COLO829 (cell line): ENCODE measurements around the gene MIP.
"Not testable (repeated sequence)": the region's sequence is repeated elsewhere in the genome, so short reads cannot be mapped to it uniquely, and the experiment has no call there.

Experiments
- DNase-seq: peaks from one replicate; pipeline ENCODE4 v3.0.0; 2012; ENCODE audit warnings: low spot score

Gene MIP

DNA sequence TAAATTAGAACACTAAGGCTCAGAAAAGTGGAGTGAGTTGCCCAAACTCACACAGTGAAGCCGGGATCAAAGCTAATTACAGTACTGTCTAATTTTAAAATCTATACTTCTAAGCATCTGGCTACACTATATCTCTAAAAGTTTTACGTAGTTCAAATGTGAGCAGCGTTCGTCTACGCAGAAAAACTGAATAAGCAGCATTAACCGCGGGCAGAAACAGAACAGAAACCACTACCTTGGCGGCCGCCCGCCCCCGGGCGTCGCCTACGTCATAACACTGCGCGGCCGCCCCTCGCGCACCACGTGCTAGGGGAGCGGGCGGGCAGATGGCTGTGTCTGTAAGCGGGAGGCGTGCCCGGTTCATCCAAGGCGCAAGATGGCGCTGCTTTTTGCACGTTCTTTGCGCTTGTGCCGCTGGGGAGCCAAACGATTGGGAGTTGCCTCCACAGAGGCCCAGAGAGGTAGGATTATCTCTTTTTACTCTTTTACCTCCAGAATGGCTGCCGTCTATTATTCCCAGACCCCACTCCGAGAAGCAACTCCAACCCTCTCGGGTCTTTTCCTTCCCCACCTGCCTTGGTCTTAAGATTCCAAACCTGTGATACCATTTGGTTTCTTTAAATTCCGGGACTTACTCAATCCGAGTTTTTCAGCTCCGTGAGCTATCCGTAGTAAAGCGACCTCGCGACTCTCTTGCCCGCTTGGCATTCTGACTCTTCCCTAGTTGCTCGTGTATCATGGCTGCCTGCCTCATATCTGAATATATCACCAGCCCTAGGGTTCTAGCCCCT, 14.0 kb upstream of the MIP start, which contains the start of gene SPRYD4:
TSS of gene SPRYD4 (plus strand) at position 363 of the 791 bp plus-strand sequence. CDS start at position 377, 14 bp downstream.
- DNase-seq, result peak; percentile 84

DNA sequence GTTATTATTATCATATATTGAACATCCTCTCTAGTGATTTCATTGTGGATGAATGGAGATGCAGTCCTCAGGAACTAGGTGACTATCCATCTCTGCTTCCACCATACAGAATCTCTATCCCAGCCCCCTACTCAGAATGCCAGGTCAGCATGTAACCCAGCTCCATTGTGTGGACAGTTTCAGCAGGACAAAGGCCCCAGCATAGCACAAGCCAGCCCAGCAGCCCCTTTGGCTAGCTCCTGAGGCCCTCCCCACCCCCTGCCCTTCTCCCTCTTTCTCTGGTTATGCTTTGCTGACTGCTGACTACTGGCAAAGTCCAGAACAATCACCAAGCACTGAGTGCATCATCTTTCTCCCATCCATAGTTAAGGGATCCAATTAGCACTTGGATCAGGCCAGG, 8.1 kb upstream of the MIP start:
- no peak for DNase-seq

DNA sequence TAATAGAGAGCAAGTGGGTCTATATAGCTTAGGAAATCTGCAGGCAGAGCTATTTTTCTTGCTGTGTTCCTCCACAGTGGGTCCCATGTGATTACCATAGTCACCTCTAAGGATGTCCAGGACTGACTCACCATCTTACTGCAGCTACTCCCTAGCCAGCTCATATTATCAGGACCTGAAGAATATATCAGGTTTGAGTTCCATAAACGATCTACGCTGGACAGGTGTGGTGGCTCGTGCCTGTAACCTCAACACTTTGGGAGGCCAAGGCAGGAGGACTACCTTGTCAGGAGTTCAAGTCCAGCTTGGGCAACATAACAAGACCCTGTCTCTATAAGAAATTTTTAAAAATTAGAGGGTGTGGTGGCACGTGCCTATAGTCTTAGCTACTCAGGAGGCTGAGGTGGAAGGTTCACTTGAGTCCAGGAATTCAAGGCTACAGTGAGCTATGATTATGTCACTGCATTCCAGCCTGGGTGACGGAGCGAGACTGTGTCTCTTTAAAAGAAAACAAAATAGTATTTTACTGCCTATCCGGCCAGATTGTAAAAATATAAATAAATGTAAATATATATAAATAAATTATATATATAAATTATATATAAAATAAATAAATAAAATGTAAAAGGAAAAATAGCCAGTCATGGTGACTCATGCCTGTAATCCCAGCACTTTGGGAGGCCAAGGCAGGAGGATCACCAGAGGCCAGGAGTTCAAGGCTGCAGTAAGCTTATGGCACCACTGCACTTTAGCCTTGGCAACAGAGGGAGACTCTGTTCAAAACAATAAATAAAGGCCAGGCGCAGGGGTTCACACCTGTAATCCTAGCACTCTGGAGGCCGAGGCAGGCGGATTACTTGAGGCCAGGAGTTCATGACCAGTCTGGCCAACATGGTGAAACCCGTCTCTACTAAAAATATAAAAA, 7.0 kb upstream of the MIP start:
- DNase-seq, result no peak

DNA sequence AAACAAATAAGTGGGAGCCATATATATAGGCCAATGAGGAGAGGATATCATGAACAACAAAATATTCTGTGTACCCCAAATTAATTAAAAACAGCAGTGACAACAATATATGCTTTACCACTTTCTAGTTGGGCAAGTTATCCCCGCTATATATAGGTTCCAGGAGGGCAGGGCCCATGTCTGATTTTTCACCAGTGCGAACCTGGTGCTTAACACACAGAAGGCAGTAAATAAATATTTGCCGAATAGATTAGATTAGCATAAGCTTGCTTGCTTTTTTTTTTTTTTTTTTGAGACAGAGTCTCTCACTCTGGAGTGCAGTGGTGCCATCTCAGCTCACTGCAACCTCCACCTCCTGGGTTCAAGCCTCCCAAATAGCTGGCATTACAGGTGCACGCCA, 3.4 kb upstream of the MIP start:
- no peak for DNase-seq

DNA sequence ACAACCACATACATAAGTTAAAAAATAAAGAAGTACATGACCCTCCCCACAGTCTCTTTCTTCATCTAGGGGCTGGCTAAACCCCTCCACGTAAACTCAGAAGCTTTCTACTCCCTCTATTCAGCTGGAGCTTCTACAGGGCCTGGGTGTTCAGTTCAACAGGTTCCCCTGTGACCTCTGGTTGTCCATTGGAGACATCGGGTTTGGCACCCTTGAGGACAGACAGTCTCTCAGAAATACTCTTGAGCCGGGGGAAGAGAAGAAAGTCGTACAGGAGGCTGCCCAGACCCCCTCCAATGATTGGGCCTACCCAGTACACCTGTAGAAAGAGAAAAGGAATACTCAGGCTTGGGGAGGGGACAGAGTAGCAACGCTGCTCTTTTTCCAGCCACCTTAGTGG, 3.3 kb downstream of the MIP start:
- no peak for DNase-seq

DNA sequence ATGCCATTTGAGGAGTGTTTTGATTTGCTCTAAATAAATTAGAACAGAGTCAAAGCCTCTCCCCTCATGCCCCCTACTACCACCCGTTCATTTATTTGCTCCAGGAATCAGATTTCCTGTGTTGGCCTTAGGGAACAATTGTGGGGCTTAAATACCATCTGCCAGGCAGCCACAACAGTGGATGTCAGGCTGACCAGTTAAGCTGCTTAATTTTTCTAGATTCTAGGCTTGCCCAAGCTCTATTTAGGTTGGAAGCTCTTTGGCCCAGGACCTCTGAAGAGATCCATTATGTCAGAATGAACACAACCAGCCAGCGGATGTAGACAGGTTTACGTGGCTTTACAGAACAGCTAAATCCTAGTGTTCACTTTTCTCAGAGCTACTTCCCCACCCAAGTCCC, 4.2 kb downstream of the MIP start:
- no peak for DNase-seq

DNA sequence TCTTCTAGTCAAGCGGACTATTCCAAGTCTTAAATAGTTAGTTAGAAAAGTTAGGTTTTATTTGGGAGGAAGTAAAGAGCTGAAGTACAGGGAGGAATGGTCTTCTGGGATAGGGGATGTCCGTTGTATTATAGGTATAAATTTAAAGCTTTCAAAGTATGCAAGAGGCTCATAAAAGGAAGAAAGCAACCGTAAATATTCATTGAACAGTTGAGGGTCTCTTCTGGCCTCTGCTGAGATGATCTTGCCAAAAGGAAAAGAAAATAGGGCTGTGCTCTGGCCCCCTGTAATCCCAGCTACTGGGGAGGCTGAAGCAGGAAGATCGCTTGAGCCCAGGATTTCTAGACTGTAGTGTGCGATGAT, 4.9 kb downstream of the MIP start:
- DNase-seq, result no peak

DNA sequence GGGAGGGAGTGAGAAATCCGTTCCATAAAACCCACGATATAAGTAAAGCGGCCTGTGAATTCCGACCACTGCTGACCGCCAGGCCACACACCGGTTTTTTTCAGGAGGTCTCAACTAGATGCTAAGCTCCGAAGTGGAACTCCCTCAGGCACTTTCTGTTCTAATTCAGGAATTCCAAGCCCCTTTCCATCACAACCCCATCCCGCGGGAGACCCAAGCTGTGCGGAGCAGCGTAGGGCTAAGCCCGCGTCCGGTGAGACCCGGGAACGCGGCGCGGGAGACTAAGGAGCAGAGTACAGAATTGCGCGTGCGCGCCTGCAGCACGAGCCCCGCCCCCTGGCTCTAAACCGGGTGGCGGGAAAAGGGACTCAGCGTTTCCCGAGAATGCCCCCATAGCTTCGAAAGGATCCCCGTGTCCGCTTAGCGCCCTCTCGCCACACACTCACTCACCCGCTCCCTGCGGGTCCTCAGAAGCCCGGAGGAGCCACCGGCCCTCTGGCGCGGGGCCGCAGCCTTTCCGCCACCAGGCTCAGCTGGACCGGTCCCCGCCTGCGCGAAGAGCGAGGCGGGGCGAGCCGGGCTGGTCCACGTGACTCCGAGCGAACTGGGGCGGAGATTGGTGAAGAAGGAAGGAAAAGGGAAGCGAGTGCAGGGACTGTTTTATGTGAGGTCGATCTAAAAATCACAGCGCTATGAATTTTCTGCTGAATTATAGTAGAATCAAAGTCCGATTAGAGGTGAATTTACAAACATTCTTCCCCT, 5.4 kb downstream of the MIP start, which contains the start of gene TIMELESS:
TSS of gene TIMELESS (minus strand) at position 567 of the 762 bp plus-strand sequence. CDS start 15,256 bp downstream, outside the sequence.
- DNase-seq, result peak; percentile 98

DNA sequence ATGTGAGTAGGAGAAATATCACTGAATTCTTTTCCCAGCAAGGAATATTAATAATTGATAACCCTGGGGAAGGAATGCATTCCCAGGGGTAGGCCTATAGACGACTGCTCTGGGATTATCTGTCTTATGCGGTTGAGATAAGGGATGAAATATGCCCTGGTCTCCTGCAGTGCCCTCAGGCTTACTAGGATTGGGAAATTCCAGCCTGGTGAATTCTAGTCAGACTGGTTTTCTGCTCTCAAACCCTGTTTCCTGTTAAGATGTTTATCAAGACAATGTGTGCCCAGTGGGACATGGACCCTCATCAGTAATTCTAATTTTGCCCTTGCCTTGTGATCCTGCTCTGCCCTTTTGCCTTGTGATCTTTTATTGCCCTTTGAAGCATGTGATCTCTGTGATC, 11.2 kb downstream of the MIP start:
- DNase-seq, result not testable (repeated sequence)

DNA sequence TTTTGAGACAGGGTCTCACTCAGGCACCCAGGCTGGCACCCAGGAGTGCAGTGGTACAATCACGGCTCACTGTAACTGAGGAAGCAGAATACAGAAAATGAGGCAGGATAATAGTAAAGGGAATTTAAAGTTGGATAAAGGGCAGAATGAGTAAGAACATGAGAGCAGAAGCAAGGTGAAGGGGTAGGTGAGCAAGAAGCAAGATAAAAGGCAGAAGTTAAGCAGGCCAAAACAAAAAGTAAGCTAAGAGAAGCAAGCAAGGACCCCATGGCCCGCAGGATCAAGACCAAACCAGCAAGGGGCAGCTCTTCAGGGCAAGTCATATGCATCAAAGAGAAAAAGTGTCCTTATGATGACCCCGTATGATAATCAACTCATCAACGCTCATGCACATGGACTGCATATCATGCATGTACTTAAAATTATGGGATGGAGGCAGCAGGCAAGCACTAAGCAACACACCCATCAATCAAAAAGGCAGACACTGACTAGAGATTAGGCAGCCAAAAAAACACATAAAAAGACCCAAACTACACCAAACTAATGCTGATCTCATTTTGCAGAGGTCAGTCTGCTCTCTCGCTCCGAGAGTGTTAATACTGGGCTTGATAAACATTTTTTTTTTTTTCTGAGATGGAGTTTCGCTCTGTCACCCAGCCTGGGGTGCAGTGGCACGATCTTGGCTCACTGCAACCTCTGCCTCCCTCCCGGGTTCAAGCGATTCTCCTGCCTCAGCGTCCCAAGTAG, 16.9 kb downstream of the MIP start:
- no peak for DNase-seq

DNA sequence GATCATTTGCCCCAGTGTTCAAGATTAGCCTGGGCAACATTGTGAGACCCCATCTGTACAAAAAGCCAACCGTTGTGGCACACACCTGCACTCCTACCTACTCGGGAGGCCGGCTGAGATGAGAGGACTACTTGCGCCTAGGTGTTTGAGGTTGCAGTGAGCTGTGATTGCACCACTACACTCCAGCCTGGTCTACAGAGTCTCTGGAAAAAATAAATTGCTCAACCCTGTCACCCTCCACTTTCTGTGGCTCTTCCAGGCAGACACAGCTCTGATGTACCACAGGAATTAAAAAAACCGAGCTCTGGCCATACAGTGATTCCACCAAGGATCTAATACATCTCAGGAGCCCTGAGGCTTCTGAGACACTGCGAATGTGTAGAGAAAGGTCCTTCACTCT, 19.6 kb downstream of the MIP start:
- no peak for DNase-seq

DNA sequence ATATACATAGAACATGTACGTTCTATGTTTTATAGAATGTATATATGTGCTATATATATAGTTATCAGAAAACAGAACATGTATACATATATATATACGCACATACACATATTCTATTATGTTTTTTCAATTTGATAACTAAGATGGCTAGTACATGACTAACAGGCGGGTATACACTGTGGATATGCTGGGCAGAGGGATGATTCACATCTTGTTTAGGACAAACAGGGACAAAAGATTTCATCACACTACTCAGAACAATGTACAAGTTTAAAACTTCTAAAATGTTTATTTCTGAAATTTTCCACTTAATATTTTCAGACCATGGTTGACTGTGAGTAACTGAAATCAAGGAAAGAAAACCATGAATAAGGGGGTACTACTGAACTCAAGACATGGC, 22.6 kb downstream of the MIP start:
- DNase-seq, result no peak

DNA sequence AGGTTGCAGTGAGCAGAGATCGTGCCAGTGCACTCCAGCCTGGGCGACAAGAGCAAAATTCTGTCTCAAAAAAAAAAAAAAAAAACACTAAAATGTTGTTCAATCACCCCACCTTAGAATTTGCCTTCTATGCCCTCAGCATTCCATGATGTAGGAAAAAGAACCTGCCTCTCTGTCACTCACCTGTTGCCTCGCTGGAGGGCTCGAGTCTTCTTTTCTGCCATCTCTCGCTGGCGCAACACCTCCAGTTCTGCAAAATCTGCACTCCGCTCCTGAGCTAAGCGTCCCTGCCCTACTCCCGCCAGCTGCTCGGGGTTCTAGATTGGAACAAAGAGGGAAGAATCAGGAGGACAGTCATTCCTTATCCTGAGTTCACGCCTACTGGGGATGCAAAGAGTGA, 23.2 kb downstream of the MIP start:
- DNase-seq, result no peak

DNA sequence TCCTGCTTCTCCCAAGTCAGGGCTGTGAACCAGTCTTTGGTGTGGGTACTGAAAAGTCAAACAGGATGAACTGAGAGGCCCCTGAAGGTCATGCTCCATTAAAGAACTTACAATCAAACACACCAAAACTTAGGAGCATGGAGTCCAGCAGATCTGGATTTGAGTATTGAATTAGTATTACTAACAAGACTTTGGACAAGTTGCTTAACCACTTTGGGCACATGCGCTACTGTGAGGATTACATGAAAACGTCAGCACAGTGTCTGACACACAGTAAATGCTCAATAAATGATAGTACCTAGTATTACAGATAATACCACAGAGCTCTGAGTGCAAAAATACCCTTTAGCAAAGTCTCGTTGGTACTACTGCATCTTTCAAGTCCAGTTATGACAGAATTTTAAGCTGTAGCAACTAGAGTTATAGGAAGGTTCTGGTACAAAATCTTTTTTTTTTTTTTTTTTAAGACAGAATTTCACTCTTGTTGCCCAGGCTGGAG, 28.5 kb downstream of the MIP start:
- DNase-seq, result no peak

DNA sequence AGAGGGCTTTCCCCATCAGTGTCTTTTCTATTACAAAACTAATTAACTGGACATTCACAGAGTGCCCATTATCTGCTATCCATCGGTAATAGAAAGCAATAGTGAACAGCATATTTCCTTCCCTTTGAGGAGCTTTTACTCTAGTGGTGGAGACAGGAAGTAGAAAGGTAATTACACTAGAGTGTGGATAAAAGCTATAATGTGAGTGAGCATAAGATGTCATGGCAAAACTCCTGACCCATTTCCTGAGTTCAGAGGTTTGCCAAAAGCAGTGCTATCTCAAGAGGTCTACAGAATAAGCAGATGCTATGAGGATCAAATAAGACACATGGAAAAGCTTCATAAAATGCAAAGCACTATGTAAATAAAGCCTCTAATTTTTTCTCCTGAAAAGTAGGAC, 29.3 kb downstream of the MIP start:
- no peak for DNase-seq

DNA sequence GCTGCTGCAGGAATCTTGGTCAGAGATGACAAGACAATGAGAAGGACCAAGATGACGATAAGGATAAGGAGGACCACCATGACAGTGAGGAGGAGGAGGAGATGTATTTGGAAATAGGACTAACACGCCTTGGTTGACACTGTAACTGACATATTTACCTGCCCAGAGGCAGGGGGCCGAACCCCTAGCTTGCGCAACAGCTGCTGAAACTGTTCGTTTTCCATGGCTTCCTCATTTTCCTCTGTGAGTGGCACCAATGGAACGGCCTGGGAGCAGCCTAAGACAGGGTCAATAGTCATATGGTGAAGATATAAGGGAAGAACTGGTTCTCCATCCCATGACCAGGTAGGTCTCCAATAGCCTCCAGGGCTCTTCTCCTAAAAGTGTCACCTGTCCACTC, 34.0 kb downstream of the MIP start:
- DNase-seq, result no peak

DNA sequence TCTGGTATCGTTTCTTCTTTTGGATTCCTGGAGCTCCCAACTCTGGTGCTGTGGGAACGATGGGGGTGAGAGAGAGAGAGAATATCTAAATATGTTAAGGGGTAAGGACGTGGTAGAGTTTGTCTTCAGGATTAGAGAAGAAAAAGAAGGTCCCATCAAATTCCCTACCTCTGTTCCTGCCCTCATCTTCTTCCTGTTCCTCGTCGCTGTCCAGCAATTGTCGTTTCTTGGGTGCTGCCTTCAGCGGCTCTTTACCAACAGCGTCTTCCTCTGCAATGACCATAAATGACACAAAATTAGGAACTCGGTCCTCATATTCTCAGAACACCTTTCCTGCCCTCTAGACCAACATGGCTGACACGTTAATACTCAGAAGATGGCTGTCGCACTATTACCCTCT, 36.7 kb downstream of the MIP start:
- DNase-seq, result no peak

DNA sequence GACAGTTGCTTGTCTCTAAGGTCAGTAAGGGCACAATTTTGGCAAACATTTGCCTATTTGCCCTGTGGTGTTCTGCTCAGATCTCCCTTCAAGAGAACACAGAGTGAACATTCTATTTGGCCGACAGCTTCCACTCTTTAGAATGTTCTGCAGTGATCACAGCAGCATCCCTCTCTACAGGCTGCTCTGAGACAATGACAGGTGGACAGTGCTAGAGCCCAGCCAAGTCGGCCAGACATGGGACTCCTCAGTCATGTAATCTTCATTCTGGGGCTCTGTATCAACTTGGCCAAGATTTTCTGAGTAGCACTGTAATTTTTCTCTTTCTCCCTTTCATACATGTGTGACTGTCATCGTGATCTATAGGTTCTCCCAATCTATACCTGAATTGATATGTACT, 40.1 kb downstream of the MIP start:
- no peak for DNase-seq

DNA sequence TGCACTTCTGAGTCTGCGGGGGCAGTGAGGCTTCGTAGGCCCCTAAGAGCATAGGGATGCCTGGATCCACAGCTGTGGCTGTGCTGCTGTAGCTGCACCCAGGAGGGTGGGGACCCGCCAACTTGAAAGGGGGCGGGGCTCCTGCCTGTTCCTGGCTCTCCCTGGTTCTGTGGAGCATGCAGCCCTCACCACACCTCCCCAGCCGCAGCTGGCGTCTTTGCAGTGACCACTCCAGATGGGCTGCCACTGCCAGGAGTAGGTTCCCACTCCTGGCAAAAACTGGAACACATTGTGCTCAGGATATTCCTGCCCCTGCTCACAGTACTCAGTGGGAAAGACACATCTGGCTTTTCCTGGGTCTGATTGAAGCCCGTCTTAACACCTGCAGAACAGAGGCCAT, 41.1 kb downstream of the MIP start:
- no peak for DNase-seq

DNA sequence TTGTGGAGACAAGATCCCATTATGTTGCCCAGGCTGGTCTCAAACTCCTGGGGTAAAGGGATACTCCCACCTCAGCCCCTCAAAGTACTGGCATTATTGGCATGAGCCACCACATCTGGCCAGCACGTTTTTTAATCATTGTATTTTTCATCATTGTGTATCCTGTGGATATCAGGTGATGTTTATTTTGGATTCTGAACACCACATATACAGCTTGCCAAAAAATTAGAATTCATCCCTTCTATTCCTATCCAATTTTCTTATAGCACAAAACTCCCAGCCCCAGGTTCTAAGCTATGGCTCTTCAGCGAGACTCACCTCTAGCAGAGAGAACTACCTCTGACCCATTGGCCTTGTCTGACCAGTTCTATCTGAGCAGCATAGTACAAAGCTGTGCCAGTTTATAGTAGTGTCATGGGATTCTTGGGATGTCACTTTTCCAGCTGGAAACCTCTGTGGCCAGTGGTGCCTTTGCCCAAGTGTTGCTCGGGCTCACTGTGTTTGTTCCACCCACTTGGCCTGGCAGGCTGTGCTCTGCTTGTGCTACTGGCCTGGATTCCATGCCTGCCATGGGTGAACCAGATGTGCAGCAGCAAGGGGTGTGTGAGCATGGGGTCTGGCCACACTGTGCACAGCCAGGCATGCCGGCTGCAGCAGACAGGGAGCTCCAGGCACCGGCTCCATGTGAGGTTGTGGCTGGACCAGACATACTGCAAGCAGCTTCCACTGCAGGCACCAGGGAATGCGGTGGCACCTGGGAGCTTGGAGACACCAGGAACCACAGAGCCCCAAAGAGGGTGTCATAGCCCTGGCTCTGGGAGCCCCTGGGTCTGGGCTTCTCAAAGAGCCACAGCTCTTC, 42.4 kb downstream of the MIP start:
- no peak for DNase-seq

DNA sequence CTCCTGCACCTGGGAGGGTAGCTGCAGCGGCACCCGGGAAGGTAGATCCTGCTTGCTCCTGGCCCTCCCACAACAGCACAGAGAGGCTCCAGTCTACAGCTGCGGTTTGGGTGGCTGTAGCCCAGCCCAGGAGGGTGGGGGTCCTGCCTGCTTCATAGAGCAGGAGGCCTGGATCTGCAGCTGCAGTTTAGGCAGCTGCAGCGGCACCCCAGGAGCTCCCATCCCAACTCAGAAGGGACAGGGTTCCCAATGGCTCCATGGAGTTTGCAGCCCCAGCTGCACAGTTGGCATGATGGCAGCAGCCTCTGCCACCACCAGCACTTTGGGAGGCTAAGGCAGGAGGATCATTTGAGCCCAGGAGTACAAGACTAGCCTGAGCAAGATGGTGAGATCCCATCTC, 43.7 kb downstream of the MIP start:
- no peak for DNase-seq
